GM04503 (cell line): ENCODE measurements around the gene BCL11B.
"Not testable (repeated sequence)": the region's sequence is repeated elsewhere in the genome, so short reads cannot be mapped to it uniquely, and the experiment has no call there.

Experiments
- DNase-seq: peaks from one replicate; pipeline ENCODE4 v3.0.0-alpha.2; 2012; ENCODE audit warnings: low read depth

BCL11B gene

DNA sequence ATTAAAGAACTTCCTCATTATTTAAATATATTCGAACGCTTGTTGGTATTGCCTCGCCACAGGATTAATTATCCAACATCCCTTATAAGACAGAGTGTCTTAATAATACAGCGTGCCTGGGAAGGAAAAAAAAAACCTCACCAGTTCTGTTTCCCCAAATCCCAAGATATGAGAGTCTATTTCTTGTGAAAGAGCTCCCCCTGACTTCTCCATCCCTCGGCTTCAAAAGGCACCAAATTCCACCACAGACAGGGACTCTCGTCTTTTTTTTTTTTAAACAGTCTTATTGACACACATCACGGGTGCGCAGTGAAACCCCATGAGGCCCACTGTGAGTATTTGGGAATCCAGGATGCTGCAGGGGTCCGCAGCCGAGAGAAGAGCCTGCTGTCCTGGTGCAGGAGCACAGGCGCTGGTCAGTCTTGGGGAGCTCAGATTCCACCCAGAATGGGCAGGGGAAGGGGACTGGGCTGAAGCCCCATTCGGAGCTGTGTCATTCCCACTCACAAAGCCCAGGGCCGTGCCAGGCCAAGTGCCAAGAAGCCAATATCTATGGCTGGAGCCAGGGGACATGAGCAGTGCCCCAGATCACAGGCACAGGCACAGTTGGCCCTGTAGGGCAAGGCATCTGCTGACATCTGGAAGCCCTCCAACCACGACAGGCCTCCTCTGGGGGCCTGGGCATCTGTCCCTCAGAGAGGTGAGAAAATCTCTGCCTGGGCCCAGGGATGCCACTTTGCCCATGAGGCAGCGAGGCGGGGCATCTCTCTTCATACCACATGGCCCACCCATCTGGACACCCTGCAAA is 71.9 kb downstream of the BCL11B start:
- no peak for DNase-seq

DNA sequence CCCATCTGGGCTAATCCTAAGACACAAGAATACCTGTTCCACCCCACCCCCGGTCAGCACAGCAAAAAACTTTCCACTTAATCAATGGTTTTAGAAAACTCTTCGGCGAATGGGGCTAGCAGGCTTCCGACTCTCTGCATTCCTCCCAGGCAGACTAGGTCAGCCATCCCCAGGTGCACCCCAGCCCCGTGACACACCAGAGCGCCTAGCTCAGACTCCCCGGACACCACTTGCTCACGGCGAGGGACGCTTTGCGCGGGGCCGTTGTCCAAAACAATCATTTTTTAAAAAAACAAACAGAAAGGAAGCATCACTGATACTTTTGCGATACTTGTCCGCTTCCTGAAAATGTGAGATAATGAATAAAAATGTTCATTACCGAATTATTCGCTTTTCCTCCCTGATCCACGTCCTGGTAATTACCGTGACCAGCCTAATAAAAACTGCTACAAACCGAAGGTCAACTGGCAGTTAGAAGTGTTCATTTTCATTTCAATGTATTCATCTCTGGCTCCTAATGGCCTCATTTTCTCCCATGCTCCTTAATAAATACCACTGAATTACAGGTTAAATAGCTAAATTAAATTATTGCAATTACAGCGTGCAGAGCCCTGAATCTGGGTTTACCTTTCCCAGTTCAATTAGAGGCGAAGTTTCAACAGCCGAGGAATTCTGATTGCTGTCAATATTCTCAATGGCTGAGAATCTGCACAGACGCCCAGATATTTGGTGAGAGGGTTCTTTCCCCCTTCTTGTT is 73.1 kb downstream of the BCL11B start:
- DNase-seq: no peak

DNA sequence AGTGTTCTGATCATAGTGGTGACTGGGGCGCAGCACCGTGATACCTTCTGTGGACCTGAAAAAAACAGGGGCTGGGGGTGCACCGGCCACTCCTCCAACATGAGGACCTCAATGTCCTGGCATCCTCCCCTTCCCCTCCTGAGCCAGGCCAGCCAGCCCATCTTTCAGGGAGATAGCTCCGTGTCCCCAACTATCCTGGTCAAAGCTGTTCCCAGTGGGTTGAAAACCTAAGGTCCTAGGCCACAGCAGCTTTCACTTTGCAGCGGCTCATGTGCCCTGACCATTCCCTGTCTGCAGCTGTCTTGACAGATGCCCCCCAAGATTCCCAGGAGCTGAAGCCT is 75.7 kb downstream of the BCL11B start:
- no peak for DNase-seq

DNA sequence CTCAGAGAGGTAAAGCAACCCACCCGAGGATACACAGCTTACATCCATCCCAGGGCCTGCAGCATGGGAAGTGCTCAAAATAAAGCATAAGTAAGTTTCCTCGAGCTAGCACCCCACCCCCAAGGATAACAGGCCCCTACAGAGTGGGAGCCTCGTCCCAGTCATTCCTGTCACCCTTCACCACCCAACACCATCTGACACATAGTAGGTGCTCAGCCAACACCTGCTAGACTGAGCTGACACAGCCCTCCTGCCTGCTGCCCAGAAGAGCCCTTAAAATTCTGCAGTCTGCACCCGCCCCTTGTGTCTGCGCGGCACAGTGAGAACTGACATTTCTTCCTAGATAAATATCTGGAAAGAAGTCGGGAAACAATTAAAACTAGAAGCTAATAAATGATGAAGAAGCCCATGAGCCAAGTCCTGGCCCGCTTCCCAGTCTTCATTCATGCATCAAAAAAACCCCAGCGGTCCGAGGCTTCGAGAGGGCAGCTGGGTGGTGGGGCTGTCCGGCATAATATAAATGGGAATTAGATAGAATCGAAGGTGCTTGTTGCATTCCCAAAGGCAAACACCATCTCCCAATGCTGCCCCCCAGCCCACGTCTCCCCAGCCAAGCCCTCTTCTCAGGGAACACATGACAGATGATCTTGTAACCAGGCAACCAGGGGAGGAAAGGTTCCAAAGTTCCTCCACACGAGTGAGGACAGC is 76.2 kb downstream of the BCL11B start:
- DNase-seq: no peak

DNA sequence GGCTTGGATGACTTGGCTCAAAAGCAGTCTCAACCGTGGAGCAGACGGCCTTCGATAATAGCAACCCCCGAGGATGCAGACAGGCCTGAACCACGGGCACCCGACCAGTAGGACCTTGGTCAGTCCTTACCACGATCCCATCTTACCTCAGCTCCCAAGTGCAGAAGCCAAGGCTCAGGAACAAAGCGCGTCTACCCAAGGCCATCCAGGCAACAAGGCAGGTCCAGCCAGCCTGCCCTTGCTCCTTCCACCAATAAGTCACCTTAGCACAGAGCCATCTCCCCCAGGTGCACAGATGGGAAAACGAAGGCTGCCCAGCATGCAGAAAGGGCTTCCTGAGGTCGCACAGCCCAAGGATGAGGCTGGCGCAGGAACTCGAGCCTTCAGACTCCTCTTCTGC is 77.3 kb downstream of the BCL11B start:
- no peak for DNase-seq

DNA sequence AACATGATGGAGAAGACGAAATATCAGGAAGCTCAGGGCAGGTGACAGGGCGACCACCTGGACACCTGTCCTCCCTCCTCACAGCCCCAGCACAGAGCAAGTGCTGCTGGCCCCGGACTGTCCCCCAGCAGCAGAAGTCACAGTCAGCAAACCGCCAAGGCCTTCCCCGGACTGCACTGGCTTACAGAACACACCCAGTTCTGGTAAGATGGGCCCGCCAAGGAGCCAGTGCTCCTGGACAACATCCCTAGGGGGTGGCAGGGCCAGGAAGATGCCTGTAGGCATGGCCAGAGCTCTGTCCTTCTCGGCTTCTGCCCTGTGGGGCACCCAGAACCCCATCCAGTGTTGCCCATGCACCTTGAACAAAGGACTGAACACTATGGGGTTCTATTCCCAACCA is 77.9 kb downstream of the BCL11B start:
- no peak for DNase-seq

DNA sequence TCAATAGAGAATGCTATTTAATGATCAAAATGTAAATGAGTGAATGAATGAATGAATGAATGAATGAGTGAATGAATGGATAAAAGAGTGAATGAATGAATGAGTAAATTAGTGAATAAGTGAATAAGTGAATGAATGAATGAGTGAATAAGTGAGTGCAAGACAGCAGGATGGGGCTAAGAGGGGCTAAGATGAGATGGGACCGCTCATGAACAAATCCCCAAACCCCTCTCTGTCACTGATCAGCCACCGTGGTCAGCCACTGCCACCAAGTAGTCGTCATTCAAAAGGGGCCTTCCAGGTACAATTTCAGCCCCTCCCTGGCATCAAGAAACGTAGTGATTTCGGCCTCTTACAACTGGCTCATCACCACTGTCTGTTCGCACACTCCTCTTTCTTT is 79.2 kb downstream of the BCL11B start:
- no peak for DNase-seq

DNA sequence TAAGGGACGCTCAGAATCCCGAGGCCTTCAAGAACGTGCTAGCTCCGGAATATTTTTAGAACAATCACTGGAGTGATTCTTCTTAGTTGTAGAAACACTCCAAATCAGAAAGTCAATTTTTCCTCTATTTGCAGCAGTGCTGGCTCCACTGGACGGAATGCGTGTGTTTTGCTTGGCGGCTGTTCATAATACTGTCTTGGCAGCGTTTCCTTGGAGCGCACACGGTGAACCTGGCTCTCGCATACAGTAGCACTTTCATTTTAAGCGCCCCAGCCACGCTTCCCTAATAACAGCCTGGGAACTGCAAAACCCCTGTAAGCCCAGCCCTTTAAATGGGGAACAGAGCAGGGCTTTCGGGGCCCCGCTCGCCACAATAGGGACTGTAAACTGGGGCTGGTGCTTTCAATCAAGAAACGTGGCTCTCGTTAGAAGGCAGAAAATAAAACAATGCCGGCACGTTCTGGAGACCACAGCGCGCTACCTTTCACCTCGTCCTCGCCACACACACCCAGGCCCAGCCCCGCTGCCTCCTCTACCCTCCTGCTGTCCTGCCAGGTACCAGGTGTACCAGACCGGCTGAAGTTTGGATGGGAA is 79.9 kb downstream of the BCL11B start:
- peak; percentile 3 for DNase-seq

DNA sequence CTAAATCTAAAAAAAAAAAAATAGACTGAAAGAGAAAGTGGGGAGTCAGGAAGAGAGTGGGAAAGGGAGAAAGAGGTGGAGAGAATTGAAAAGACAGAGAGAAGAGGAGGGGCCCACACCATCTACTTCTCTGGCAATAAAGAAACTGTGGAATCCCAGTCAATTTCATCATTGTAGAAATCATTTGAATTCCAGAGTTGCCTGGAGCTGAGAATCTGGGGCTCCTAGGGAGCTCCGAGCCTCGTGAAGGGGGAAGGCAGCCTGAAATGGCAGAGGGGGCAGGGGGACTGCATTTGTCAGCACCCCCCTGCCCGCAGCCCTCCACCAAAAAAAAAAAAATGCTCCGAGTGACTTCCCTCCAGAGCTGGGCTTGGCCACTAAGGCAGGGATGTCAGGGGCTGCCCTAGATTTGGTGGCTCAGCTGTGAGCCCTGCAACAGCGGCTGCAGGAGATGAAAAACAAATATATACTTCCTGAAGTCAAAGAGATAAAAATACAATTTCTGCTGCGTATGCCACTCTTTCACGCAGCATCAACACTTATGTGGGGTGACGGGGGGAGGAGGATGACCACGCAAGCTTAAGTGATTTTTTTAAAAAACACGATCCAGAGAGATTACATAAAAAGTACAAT is 80.5 kb downstream of the BCL11B start:
- no peak for DNase-seq

DNA sequence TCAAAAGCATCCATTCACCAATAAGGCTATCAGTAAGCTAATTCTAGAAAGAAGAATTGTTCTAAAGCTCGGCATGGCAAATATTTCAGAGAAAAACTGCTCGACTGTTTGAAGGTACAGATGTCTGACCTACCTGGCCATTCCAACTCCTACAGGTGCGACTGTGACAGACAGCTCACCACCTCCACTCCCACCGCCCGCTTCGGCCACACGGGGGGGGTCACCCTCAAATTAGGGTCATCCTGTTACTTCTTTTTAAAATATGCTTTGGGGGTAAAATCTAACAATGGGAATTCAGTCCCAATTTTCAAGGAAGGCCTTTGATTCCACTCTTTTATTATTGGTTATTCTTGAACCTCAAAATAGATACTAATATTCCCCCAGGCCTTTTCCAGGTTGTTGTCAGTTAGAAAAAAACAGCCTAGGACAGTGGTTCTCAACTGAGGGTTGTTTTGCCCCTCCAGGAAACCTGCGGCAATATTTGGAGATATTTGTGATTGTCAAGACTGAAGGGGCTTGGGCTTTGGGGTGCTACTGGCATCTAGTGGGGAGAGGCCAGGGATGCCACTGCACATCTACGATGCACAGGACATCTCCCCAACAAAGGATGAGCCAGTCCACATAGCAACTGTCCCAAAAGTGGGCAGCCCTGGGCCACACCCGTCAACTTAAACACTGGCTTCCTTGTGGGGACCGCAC is 81.2 kb downstream of the BCL11B start:
- DNase-seq: no peak

DNA sequence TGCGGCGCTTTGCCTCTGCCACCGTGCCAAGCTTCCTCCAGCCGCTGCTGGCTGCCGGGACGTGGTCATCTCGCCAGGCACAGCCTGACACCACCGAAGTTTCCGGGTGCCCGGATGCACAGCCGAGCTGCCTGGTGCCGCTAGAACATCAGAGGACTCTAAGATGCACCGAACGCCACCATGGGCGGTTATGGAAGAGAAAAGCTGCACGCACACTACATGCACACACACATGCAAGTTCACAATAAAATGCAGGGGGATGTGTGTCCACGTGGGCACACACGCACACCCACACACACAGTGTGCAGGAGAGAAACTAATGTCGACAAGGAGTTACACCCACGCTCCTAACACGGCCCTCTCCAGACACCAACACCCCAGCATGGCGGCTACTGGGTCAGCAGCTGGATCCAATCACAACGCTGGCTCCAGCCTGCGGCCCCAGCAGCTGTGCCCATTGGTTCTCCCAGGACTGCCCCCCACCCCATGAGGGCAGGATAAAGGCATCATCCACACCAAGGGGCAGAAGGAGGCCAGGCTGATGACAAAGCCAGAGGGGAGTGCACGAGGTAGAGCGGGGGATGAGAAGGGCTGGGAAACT is 82.7 kb downstream of the BCL11B start:
- DNase-seq: no peak

DNA sequence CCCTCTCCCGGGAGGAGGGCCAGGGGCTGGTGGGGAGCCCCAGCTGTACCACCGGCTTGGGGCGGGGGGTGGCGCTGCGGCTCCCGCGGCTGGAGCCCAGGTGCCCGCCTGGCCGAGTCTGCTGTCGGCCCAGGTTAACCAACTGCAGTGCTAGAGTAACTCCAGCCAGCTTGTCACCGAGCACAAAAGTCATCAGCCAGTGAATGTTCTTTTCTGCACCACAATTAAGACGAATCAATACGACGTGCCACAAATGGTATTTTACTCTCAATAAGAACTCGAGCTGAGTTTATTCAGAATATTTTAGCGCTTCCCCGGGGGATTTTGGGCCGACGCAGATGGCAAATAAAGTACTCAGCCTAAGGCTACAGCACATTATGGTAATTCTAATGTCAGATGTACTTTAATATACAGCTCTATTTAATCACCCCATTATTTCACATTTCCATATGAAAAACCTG is 83.2 kb downstream of the BCL11B start:
- no peak for DNase-seq

DNA sequence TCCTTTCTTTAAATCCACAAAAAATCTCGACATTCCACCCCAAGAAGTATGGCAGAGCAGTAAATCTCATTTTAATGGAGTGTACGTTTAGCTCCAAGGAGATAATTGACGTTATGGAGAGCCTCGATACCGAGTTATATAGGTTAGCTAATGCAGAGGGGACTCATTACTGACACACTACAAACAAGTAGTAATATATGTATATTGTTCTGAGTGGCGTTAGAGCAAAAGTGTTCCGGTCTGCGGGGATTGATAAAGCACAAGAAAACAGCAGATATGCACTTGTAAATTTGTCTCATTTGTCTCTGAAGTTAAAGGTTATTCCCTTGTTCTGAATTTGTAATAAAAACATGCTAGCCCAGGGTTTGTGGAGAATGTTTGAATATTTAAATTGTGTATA is 84.1 kb downstream of the BCL11B start:
- DNase-seq: no peak

DNA sequence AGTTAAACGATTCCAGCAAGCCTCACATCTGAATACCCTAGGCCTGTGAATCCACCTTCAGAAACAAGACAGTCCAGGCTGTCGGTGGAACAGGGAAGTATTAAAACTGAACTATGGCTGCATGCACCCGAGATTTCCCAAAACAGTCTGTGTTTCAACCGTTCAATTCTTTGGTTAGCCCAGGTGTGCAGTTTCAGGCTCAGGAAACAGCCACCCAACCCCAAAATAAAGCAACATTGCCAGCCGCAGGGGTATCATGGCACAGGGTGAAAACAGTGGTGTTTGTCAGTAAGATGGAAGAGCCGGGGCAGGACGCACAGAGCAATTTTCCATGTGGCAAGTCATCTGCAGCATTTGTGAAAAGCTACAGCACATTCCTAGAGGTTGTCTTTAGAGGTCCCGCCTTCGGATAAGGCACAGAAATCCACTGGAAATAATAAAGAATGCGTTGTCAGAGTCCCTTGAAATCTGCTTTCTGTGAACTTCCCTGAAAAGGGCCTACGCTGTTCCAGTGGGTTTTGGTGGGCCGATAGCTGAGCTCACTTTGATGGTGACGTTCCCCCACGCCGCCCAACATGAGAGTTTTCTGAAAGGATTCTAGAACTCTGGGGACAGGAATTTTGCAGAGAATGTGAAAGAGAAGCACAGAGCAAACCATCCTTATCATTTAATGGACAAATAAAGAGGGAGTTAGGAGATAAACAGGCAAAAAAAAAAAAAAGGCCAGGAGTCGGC is 84.9 kb downstream of the BCL11B start:
- DNase-seq: no peak

DNA sequence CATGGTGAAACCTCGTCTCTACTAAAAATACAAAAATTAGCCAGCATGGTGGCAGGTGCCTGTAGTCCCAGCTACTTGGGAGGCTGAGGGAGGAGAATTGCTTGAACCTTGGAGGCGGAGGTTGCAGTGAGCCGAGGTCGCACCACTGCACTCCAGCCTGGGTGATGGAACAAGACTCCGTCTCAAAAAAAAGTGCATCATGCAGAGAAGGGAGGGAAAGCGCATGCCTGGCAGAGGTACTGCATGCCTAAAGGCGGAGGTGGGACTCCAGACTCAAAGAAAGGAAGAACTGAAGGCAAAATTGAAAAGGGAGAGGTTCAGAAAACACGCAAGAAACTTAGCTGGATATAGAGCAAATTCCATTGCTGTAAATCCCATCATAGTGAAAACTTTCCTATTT is 85.7 kb downstream of the BCL11B start:
- not testable (repeated sequence) for DNase-seq

DNA sequence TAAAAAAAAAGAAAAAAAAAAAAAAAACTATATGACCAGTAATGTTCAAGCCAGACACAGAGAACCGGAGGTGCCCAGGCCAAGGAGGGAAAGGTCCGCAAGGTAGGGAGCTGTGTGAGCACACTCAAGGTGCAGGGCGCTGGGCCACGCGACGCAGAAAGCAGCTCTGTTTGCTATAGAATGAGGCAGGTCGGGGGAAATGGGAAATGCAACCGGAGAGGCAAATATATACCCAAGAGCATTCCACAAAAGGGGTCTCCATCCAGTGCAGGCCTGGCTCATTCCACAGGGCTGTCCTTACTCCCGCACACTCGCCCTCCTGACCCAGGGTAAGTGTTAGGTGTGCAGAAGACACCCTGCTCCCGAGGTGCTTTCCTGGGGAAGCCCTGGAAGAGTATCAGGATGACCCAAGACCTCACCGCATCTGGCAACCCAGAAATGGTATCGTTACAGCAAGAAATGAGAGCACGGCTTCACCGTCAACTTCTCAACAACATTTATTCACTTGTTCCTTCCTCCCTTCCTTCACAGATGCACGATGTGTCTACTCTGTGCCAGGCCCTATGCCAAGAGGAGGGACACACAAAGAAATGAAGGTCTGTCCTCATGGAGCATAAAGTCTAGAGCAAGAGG is 86.4 kb downstream of the BCL11B start:
- DNase-seq: no peak

DNA sequence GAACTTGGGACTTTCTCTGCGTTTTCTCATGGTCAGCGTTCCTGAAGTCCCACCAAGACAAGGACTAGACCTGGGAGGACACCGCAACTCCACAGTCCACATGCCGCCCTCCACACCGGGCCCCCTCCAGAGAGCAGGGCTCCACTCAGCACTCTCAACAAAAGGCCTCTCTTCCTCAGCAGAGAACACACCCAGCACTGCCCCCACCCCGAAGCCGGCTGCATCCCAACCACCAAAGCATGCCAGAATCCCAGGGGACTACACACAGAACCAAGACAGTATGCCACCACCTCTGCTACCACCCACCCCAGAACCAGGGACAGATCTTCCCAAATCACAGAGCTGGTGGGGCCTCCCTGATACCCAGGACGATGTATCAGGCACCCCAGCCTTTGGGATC is 88.3 kb downstream of the BCL11B start:
- DNase-seq: no peak

DNA sequence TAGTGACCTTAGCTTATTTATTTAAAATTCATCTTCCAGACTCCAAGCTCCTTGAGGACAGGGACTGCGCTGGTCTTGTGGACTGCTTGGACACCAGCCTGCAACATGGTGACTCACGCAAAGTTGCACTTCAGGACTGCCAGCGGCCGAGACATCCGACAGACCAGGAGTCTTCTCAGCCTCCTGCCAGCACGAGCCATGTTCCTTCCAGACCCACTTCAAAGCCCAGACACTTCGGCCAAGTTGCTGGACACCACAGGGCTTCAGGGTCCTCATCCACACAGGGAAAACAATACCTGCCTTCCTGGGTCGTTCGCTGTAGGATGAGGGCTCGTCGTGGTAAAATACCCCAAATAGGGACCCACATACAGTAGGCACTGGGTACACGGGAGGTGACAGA is 88.7 kb downstream of the BCL11B start:
- DNase-seq: no peak

DNA sequence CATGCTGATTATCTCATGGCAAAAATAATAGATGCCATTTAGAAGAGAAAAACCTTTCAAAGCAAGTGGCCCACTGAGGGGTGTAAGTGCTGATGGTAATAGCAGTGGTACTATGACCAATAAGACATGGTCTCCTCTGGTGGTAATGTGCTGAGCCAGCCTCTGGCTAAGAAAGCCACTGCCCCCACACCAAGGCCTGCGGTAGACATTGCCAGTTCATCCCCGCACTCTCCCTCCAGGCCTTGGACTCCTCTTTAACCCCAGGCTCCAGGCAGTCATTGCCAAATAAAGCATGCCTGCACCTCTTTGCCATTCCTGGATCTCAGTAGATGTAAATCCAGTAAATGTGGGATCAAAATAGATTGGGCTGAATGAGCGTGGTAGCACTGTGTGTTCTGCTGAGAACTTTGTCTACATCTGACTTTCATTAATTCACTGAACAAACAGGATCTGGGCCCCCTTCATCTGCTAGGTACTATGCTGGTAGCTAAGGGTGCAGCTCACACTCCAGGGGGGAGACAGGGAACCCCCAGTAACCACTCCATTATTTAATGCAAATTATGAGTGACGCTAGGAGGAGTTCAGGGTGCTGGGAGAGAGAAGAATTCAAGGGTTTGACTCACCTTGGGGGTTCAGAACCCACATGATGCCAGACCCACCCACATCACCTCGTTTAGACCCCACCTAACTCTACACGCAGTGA is 89.3 kb downstream of the BCL11B start:
- DNase-seq: no peak
